ENCODE results near the gene MINDY4B.
A peak's percentile ranks its signal among the peaks of the same experiment; 100 is the strongest.

Gene MINDY4B

GRCh38 chr3:150905339-150905738, at the start of gene MINDY4B:
Gene MINDY4B, minus strand, starts transcription at chr3:150905439. Its CDS starts 0 bp downstream, at chr3:150905439.
- DNase-seq, result no peak

- no peak for DNase-seq
Measured at GRCh38 chr3:150951923-150952322, 46.7 kb upstream of the MINDY4B start.

- no peak for DNase-seq
Measured at GRCh38 chr3:150945226-150946032, 40.2 kb upstream of the MINDY4B start.

- DNase-seq, result no peak
Measured at GRCh38 chr3:150942221-150942620, 37.0 kb upstream of the MINDY4B start.

- DNase-seq, result no peak
Measured at GRCh38 chr3:150936693-150937092, 31.5 kb upstream of the MINDY4B start.

GRCh38 chr3:150933473-150933995, 28.3 kb upstream of the MINDY4B start:
- DNase-seq, result no peak

GRCh38 chr3:150931745-150932144, 26.5 kb upstream of the MINDY4B start:
- no peak for DNase-seq

- DNase-seq, result no peak
Measured at GRCh38 chr3:150930839-150931238, 25.6 kb upstream of the MINDY4B start.

- no peak for DNase-seq
Measured at GRCh38 chr3:150928234-150928633, 23.0 kb upstream of the MINDY4B start.

GRCh38 chr3:150926328-150926727, 21.1 kb upstream of the MINDY4B start:
- DNase-seq, result no peak

- peak; percentile 53 for DNase-seq
Measured at GRCh38 chr3:150925751-150926201, 20.5 kb upstream of the MINDY4B start.

- no peak for DNase-seq
Measured at GRCh38 chr3:150922611-150923010, 17.4 kb upstream of the MINDY4B start.

- DNase-seq, result no peak
Measured at GRCh38 chr3:150921209-150921608, 16.0 kb upstream of the MINDY4B start.

GRCh38 chr3:150920236-150920635, 15.0 kb upstream of the MINDY4B start:
- no peak for DNase-seq

- no peak for DNase-seq
Measured at GRCh38 chr3:150917951-150918350, 12.7 kb upstream of the MINDY4B start.

GRCh38 chr3:150913133-150913922, 8.1 kb upstream of the MINDY4B start:
- no peak for DNase-seq

GRCh38 chr3:150912501-150912900, 7.3 kb upstream of the MINDY4B start:
- DNase-seq, result no peak

GRCh38 chr3:150911771-150912170, 6.5 kb upstream of the MINDY4B start:
- no peak for DNase-seq

GRCh38 chr3:150906461-150906860, 1.2 kb upstream of the MINDY4B start:
- DNase-seq, result no peak

GRCh38 chr3:150905746-150906145, 507 bp upstream of the MINDY4B start:
- DNase-seq, result no peak

GRCh38 chr3:150902988-150903387, 2.3 kb downstream of the MINDY4B start:
- DNase-seq, result no peak

- DNase-seq, result no peak
Measured at GRCh38 chr3:150901793-150902192, 3.4 kb downstream of the MINDY4B start.

GRCh38 chr3:150899141-150899540, 6.1 kb downstream of the MINDY4B start:
- DNase-seq, result no peak

Measured in 8988T (cell line).